ENCODE results near the gene RPLP2.

DNA sequence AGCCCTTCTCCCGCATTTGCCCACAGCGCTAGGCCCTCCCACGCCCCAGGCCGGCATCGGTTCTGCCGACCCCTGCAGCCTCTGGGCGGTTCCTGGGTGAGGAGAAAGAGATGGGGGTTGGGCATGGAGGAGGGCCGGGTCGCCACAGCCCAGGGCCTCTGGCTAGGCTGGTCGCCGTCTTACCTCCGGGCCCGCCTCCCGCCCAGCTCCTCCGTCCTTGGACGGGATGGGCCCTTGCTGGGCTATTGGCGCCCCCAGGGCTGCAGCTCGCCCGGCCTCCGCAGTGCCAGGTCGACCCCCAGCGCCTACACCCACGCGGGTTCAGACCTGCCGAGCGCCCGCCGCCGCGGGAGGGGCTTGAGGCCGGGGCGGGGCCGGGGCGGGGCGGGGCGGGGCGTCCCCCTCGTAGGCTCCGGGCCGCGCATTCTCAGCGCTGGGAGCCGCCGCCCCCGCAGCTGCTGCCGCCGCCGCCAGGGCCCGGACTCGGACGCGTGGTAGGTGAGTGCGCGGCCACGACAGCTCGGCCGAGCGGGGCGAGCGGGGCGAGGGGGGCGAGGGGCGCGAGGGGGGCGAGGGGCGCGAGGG lies 22.9 kb downstream of the RPLP2 start, which contains the start of gene CD151:
- TF ChIP-seq, protein P1, sequence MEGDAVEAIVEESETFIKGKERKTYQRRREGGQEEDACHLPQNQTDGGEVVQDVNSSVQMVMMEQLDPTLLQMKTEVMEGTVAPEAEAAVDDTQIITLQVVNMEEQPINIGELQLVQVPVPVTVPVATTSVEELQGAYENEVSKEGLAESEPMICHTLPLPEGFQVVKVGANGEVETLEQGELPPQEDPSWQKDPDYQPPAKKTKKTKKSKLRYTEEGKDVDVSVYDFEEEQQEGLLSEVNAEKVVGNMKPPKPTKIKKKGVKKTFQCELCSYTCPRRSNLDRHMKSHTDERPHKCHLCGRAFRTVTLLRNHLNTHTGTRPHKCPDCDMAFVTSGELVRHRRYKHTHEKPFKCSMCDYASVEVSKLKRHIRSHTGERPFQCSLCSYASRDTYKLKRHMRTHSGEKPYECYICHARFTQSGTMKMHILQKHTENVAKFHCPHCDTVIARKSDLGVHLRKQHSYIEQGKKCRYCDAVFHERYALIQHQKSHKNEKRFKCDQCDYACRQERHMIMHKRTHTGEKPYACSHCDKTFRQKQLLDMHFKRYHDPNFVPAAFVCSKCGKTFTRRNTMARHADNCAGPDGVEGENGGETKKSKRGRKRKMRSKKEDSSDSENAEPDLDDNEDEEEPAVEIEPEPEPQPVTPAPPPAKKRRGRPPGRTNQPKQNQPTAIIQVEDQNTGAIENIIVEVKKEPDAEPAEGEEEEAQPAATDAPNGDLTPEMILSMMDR (IDR thresholded peaks at IDR 0.05): peak in 1 of 7 experiments; percentile 32
- TF ChIP-seq EP300 (IDR thresholded peaks at IDR 0.05) (no peak), POLR2A (IDR thresholded peaks at IDR 0.05) (no peak), POLR2AphosphoS5 (IDR thresholded peaks at IDR 0.05) (peak in 2 of 3 donors; percentile 41 to 71)
